ENCODE data around the gene UBR4.

UBR4 gene

GRCh38 chr1:19068639-19069276 is 141.3 kb downstream of the UBR4 start:
- Histone ChIP-seq H2BK120ac (ENCODE audit: low read depth, low read length) (no peak overlapping the region), H4K91ac (ENCODE audit: low read length) (peak overlapping the region; percentile 34), H3K36me3 (ENCODE audit: control insufficient read depth in 1 of 2, insufficient read depth in 2 of 2, low read depth in 1 of 2, low read length in 2 of 2) (peaks cover 14 to 24% of the 10 kb centered on the region in 2 experiments)

GRCh38 chr1:19067912-19068638 is 142.0 kb downstream of the UBR4 start:
- no peak overlapping the region for H3K9ac ChIP-seq (ENCODE audit: low read length)
- no peak overlapping the region for H3K4me3 ChIP-seq (ENCODE audit: insufficient read depth in 1 of 2, low read depth in 1 of 2, low read length in 2 of 2)
- no peak overlapping the region for H3K4ac ChIP-seq (ENCODE audit: low read depth in 1 of 2, low read length in 2 of 2)
- no peak overlapping the region for H2BK120ac ChIP-seq (ENCODE audit: low read depth, low read length)
- no peak overlapping the region for H3K18ac ChIP-seq (ENCODE audit: low read depth in 1 of 2, low read length in 2 of 2)
- H2AFZ ChIP-seq (ENCODE audit: low read depth, low read length) = no peak overlapping the region
- H4K8ac ChIP-seq (ENCODE audit: low read length) = no peak overlapping the region
- H3K36me3 ChIP-seq (ENCODE audit: control insufficient read depth in 1 of 2, insufficient read depth in 2 of 2, low read depth in 1 of 2, low read length in 2 of 2) = peaks cover 8 to 17% of the 10 kb centered on the region in 2 experiments
- WGBS = 87% methylated on average over 12 of the region's 14 CpGs
- DNase-seq = no peak
- no peak overlapping the region for H2BK15ac ChIP-seq (ENCODE audit: low read depth, poor library complexity, severe bottlenecking)
- H3K27me3 ChIP-seq (ENCODE audit: control insufficient read depth in 1 of 2, insufficient read depth in 1 of 2, low read length in 2 of 2) = peaks cover 0 to 57% of the 10 kb centered on the region in 2 experiments
- H2BK5ac ChIP-seq (ENCODE audit: low read depth, low read length, poor library complexity, severe bottlenecking) = no peak overlapping the region
- no peaks in the 10 kb centered on the region for H3K9me3 ChIP-seq (ENCODE audit: control insufficient read depth, low read length)
- no peak overlapping the region for H3K4me2 ChIP-seq (ENCODE audit: low read length, poor library complexity, severe bottlenecking)
- no peak overlapping the region for H2BK12ac ChIP-seq (ENCODE audit: low read length in 2 of 2)
- peaks cover 38% of the 10 kb centered on the region for H3K4me1 ChIP-seq (ENCODE audit: control insufficient read depth, insufficient read depth, low read depth, low read length)
- H3K23ac ChIP-seq (ENCODE audit: low read length in 2 of 2) = no peak overlapping the region
- no peak overlapping the region for H3K14ac ChIP-seq (ENCODE audit: low read length in 2 of 2)
- H3K27ac ChIP-seq (ENCODE audit: low read length, poor library complexity, severe bottlenecking) = no peak overlapping the region
- H2AK5ac ChIP-seq (ENCODE audit: low read length, severe bottlenecking) = peak overlapping the region; percentile 56
- H4K91ac ChIP-seq (ENCODE audit: low read length) = peak overlapping the region; percentile 34
- no peaks in the 10 kb centered on the region for H3K79me1 ChIP-seq (replicated peaks; ENCODE audit: low read length, poor library complexity, severe bottlenecking)

More at GRCh38 chr1:19068639-19069276, 141.3 kb downstream of the UBR4 start:
- Histone ChIP-seq H3K27me3 (ENCODE audit: control insufficient read depth in 1 of 2, insufficient read depth in 1 of 2, low read length in 2 of 2) (peaks cover 0 to 54% of the 10 kb centered on the region in 2 experiments), H2BK5ac (ENCODE audit: low read depth, low read length, poor library complexity, severe bottlenecking) (no peak overlapping the region), H3K4me3 (ENCODE audit: insufficient read depth in 1 of 2, low read depth in 1 of 2, low read length in 2 of 2) (no peak overlapping the region), H3K9ac (ENCODE audit: low read length) (no peak overlapping the region), H2BK12ac (ENCODE audit: low read length in 2 of 2) (no peak overlapping the region), H3K79me1 (replicated peaks; ENCODE audit: low read length, poor library complexity, severe bottlenecking) (no peaks in the 10 kb centered on the region), H2AFZ (ENCODE audit: low read depth, low read length) (no peak overlapping the region), H2AK5ac (ENCODE audit: low read length, severe bottlenecking) (peak overlapping the region; percentile 56), H3K14ac (ENCODE audit: low read length in 2 of 2) (no peak overlapping the region), H3K27ac (ENCODE audit: low read length, poor library complexity, severe bottlenecking) (no peak overlapping the region), H3K18ac (ENCODE audit: low read depth in 1 of 2, low read length in 2 of 2) (no peak overlapping the region), H3K4me1 (ENCODE audit: control insufficient read depth, insufficient read depth, low read depth, low read length) (peaks cover 38% of the 10 kb centered on the region), H3K23ac (ENCODE audit: low read length in 2 of 2) (no peak overlapping the region), H2BK15ac (ENCODE audit: low read depth, poor library complexity, severe bottlenecking) (no peak overlapping the region), H3K4ac (ENCODE audit: low read depth in 1 of 2, low read length in 2 of 2) (no peak overlapping the region), H3K4me2 (ENCODE audit: low read length, poor library complexity, severe bottlenecking) (no peak overlapping the region), H4K8ac (ENCODE audit: low read length) (no peak overlapping the region), H3K9me3 (ENCODE audit: control insufficient read depth, low read length) (no peaks in the 10 kb centered on the region)
- 89% methylated on average over 11 of the region's 11 CpGs for WGBS
- DNase-seq = no peak

GRCh38 chr1:19067182-19067911 is 142.7 kb downstream of the UBR4 start:
- Histone ChIP-seq H2AFZ (ENCODE audit: low read depth, low read length) (no peak overlapping the region), H3K27ac (ENCODE audit: low read length, poor library complexity, severe bottlenecking) (no peak overlapping the region), H3K9me3 (ENCODE audit: control insufficient read depth, low read length) (no peaks in the 10 kb centered on the region), H2BK120ac (ENCODE audit: low read depth, low read length) (no peak overlapping the region), H3K27me3 (ENCODE audit: control insufficient read depth in 1 of 2, insufficient read depth in 1 of 2, low read length in 2 of 2) (peaks cover 0 to 60% of the 10 kb centered on the region in 2 experiments), H2BK12ac (ENCODE audit: low read length in 2 of 2) (no peak overlapping the region), H4K8ac (ENCODE audit: low read length) (no peak overlapping the region), H3K23ac (ENCODE audit: low read length in 2 of 2) (no peak overlapping the region), H2BK15ac (ENCODE audit: low read depth, poor library complexity, severe bottlenecking) (no peak overlapping the region), H3K36me3 (ENCODE audit: control insufficient read depth in 1 of 2, insufficient read depth in 2 of 2, low read depth in 1 of 2, low read length in 2 of 2) (peaks cover under 1 to 10% of the 10 kb centered on the region in 2 experiments), H3K4me3 (ENCODE audit: insufficient read depth in 1 of 2, low read depth in 1 of 2, low read length in 2 of 2) (no peak overlapping the region), H3K79me1 (replicated peaks; ENCODE audit: low read length, poor library complexity, severe bottlenecking) (no peaks in the 10 kb centered on the region), H2BK5ac (ENCODE audit: low read depth, low read length, poor library complexity, severe bottlenecking) (no peak overlapping the region), H3K4ac (ENCODE audit: low read depth in 1 of 2, low read length in 2 of 2) (no peak overlapping the region), H3K14ac (ENCODE audit: low read length in 2 of 2) (no peak overlapping the region), H3K9ac (ENCODE audit: low read length) (no peak overlapping the region), H4K91ac (ENCODE audit: low read length) (no peak overlapping the region), H2AK5ac (ENCODE audit: low read length, severe bottlenecking) (peak overlapping the region; percentile 7), H3K4me1 (ENCODE audit: control insufficient read depth, insufficient read depth, low read depth, low read length) (peaks cover 38% of the 10 kb centered on the region), H3K18ac (ENCODE audit: low read depth in 1 of 2, low read length in 2 of 2) (no peak overlapping the region), H3K4me2 (ENCODE audit: low read length, poor library complexity, severe bottlenecking) (no peak overlapping the region)
- WGBS = 65% methylated on average over 17 of the region's 17 CpGs
- DNase-seq = no peak

GRCh38 chr1:19066874-19067181 is 143.2 kb downstream of the UBR4 start:
- H3K4me2 ChIP-seq (ENCODE audit: low read length, poor library complexity, severe bottlenecking) = no peak overlapping the region
- H3K9ac ChIP-seq (ENCODE audit: low read length) = no peak overlapping the region
- H2BK120ac ChIP-seq (ENCODE audit: low read depth, low read length) = no peak overlapping the region
- DNase-seq = no peak
- H3K27me3 ChIP-seq (ENCODE audit: control insufficient read depth in 1 of 2, insufficient read depth in 1 of 2, low read length in 2 of 2) = peaks cover 0 to 60% of the 10 kb centered on the region in 2 experiments
- WGBS = 60% methylated on average over 10 of the region's 10 CpGs
- H3K4me1 ChIP-seq (ENCODE audit: control insufficient read depth, insufficient read depth, low read depth, low read length) = peaks cover 38% of the 10 kb centered on the region
- H2BK5ac ChIP-seq (ENCODE audit: low read depth, low read length, poor library complexity, severe bottlenecking) = no peak overlapping the region
- no peak overlapping the region for H2BK15ac ChIP-seq (ENCODE audit: low read depth, poor library complexity, severe bottlenecking)
- H3K23ac ChIP-seq (ENCODE audit: low read length in 2 of 2) = no peak overlapping the region
- no peak overlapping the region for H4K91ac ChIP-seq (ENCODE audit: low read length)
- no peak overlapping the region for H3K27ac ChIP-seq (ENCODE audit: low read length, poor library complexity, severe bottlenecking)
- H4K8ac ChIP-seq (ENCODE audit: low read length) = no peak overlapping the region
- no peak overlapping the region for H3K4me3 ChIP-seq (ENCODE audit: insufficient read depth in 1 of 2, low read depth in 1 of 2, low read length in 2 of 2)
- no peak overlapping the region for H3K18ac ChIP-seq (ENCODE audit: low read depth in 1 of 2, low read length in 2 of 2)
- no peak overlapping the region for H2BK12ac ChIP-seq (ENCODE audit: low read length in 2 of 2)
- H3K9me3 ChIP-seq (ENCODE audit: control insufficient read depth, low read length) = no peaks in the 10 kb centered on the region
- peaks cover 0 to 5% of the 10 kb centered on the region in 2 experiments for H3K36me3 ChIP-seq (ENCODE audit: control insufficient read depth in 1 of 2, insufficient read depth in 2 of 2, low read depth in 1 of 2, low read length in 2 of 2)
- no peak overlapping the region for H3K4ac ChIP-seq (ENCODE audit: low read depth in 1 of 2, low read length in 2 of 2)
- H2AK5ac ChIP-seq (ENCODE audit: low read length, severe bottlenecking) = peak overlapping the region; percentile 75
- no peaks in the 10 kb centered on the region for H3K79me1 ChIP-seq (replicated peaks; ENCODE audit: low read length, poor library complexity, severe bottlenecking)
- no peak overlapping the region for H3K14ac ChIP-seq (ENCODE audit: low read length in 2 of 2)
- no peak overlapping the region for H2AFZ ChIP-seq (ENCODE audit: low read depth, low read length)

All from mesenchymal stem cell (in vitro differentiated cells and primary cell).